KMS-11 (cell line): Measurements from ENCODE around the gene PALLD.

Experiments
- H2AFZ ChIP-seq: fragments of 200-600 bp; sonication (generic); 2 replicates; pipeline ENCODE4 v1.6.1; 2016; ENCODE audit warnings: antibody characterized with exemption, mixed run types, low read depth
- H3K27ac ChIP-seq: fragments of 200-600 bp; sonication (generic); 2 replicates; pipeline ENCODE4 v1.6.1; 2016; ENCODE audit warnings: mild to moderate bottlenecking, mixed run types
- H3K27me3 ChIP-seq: fragments of 200-600 bp; sonication (generic); 2 replicates; pipeline ENCODE4 v1.6.1; 2017; ENCODE audit warnings: mild to moderate bottlenecking, low read depth, mixed run types, moderate library complexity; ENCODE audit not compliant: insufficient read depth
- H3K36me3 ChIP-seq: fragments of 200-600 bp; sonication (generic); 2 replicates; pipeline ENCODE4 v1.6.1; 2017; ENCODE audit warnings: mild to moderate bottlenecking, mixed run types; ENCODE audit not compliant: insufficient read depth
- H3K4me1 ChIP-seq: fragments of 200-600 bp; sonication (generic); 2 replicates; pipeline ENCODE4 v1.6.1; 2016; ENCODE audit warnings: mild to moderate bottlenecking, low read depth, mixed run types; ENCODE audit not compliant: poor library complexity, severe bottlenecking
- H3K4me2 ChIP-seq: fragments of 200-600 bp; sonication (generic); 2 replicates; pipeline ENCODE4 v1.7.0; 2016; ENCODE audit warnings: mild to moderate bottlenecking, mixed run types
- H3K4me3 ChIP-seq: fragments of 200-600 bp; sonication (generic); IDR thresholded peaks from 2 replicates; pipeline ENCODE4 v1.6.1; 2017; ENCODE audit warnings: low read depth, low read length, mixed read lengths; ENCODE audit not compliant: insufficient read depth
- H3K79me2 ChIP-seq: fragments of 200-600 bp; sonication (generic); 2 replicates; pipeline ENCODE4 v1.6.1; 2016; ENCODE audit warnings: low read depth, mixed run types; ENCODE audit not compliant: insufficient read depth
- H3K9ac ChIP-seq: fragments of 200-600 bp; sonication (generic); 2 replicates; pipeline ENCODE4 v1.6.1; 2016; ENCODE audit warnings: mild to moderate bottlenecking, mixed run types
- H4K20me1 ChIP-seq: fragments of 200-600 bp; sonication (generic); 2 replicates; pipeline ENCODE4 v1.6.1; 2016; ENCODE audit warnings: mild to moderate bottlenecking, mixed run types; ENCODE audit not compliant: insufficient read depth
- TF ChIP-seq, protein P1 (sequence below): fragments of 200-600 bp; sonication (generic); conservative IDR thresholded peaks from 2 replicates; pipeline ENCODE4 v1.6.1; 2017; ENCODE audit warnings: low read depth, mild to moderate bottlenecking, antibody characterized with exemption, low read length, moderate library complexity, mixed read lengths

PALLD gene

DNA sequence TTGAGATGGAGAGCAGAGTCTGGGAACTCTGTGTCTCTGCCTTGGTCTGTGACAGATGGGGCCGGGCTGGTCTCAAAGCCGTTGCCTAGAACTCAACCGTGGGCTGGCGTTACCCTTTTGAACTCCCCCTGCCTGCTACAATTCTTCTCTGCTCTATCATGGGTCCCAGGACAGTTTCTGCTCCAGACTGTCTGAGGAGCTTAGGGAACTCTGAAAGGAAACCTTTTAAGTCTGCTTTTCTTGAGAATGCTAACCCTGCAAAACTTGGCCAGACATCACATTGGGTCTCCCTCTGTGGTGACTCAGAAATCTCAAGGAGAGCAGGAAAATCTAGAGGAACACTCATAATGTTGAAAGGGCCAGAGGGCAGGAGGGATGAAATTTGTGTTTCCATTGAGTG, 272.6 kb downstream of the PALLD start:
- Histone ChIP-seq H4K20me1 (no peaks in the 10 kb centered on the region), H3K9ac (no peak overlapping the region), H3K4me2 (no peak overlapping the region), H3K27ac (no peak overlapping the region), H3K4me3 (no peak overlapping the region), H3K4me1 (no peaks in the 10 kb centered on the region), H2AFZ (no peak overlapping the region), H3K27me3 (no peaks in the 10 kb centered on the region), H3K79me2 (no peaks in the 10 kb centered on the region), H3K36me3 (no peaks in the 10 kb centered on the region)
- TF ChIP-seq, protein P1, sequence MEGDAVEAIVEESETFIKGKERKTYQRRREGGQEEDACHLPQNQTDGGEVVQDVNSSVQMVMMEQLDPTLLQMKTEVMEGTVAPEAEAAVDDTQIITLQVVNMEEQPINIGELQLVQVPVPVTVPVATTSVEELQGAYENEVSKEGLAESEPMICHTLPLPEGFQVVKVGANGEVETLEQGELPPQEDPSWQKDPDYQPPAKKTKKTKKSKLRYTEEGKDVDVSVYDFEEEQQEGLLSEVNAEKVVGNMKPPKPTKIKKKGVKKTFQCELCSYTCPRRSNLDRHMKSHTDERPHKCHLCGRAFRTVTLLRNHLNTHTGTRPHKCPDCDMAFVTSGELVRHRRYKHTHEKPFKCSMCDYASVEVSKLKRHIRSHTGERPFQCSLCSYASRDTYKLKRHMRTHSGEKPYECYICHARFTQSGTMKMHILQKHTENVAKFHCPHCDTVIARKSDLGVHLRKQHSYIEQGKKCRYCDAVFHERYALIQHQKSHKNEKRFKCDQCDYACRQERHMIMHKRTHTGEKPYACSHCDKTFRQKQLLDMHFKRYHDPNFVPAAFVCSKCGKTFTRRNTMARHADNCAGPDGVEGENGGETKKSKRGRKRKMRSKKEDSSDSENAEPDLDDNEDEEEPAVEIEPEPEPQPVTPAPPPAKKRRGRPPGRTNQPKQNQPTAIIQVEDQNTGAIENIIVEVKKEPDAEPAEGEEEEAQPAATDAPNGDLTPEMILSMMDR, result no peak

DNA sequence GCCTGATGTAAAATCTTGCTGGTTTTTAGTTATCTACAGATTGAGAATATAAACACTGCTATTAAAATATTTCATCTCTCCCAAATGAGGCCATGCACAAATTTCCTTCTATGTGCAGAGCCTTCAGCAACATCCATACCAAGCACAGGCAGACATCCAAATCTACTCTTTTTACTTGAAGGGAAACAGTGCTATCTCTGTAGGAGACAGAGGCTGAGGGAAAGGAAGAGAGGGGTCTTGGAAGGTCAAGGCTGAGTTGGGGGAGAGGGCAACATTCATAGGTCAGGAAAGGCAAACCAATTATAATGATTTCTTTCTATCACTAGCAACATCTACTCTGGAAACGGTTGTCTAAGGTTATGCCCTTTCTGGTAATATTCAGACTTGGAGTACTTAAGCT, 273.0 kb downstream of the PALLD start:
- Histone ChIP-seq H2AFZ (no peak overlapping the region), H3K4me3 (no peak overlapping the region), H3K9ac (no peak overlapping the region), H3K4me2 (no peak overlapping the region), H3K27me3 (no peaks in the 10 kb centered on the region), H3K27ac (no peak overlapping the region), H4K20me1 (no peaks in the 10 kb centered on the region), H3K79me2 (no peaks in the 10 kb centered on the region), H3K36me3 (no peaks in the 10 kb centered on the region), H3K4me1 (no peaks in the 10 kb centered on the region)
- TF ChIP-seq, protein P1, result no peak

DNA sequence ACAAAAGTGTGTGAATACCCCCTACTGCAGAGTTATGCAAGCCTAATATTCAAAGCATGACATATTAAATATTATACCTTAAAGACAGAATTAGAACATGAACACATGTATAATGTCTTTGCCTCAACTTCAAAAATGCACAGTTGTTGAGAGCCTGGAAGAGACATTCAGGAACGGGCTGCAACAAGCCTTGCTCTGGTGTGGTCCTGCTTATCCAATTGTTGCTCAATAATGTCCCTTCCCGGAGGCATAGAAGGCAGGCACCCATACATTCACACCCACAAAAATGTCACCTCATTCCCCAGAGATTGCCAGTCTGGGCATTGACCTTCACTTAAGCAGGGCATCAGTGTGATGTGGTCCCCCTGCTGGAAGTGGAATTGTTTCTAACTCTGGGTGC, 274.4 kb downstream of the PALLD start:
- H3K27me3 ChIP-seq, result no peaks in the 10 kb centered on the region
- H3K27ac ChIP-seq, result no peak overlapping the region
- TF ChIP-seq, protein P1, result no peak
- H3K4me3 ChIP-seq, result no peak overlapping the region
- H2AFZ ChIP-seq, result no peak overlapping the region
- H3K4me2 ChIP-seq, result no peak overlapping the region
- H3K4me1 ChIP-seq, result no peaks in the 10 kb centered on the region
- no peaks in the 10 kb centered on the region for H3K79me2 ChIP-seq
- no peak overlapping the region for H3K9ac ChIP-seq
- H4K20me1 ChIP-seq, result no peaks in the 10 kb centered on the region
- H3K36me3 ChIP-seq, result no peaks in the 10 kb centered on the region

DNA sequence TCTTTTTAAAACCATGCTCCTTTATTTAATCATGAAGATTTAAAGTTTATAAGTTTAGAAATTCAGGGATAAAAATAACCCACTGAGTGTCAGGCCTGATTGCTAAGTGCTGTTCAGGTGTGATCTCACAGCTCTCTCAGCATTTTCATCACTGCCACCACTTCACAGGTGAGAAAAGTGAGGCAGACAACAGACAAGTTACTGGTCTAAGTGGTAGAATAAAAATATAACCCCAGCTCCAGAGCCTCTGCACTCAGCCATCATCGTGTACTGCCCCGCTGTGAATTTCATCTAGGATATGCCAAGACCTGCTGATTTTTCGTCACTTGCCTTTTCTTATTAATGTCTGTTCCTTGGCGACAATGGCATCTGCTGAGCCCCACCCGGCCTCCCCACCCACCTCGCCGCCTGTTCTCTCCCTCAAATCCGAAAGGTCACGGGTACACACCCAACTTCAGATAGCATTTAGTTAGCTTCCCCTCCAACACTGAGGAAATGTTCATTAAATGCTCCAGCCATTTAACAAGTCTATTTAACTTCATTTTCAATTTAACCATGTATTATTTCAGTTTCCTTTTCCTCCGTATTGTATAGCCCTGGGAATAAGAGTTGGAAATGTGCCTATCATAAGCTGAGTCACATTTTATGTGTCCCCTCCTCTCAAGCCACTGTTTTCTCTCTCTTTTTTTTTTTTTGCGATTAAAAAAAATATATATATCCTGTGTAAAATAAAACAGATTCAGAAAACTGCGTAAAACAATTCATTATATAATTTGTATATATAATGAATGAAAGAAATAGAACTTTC, 276.7 kb downstream of the PALLD start:
- no peak overlapping the region for H3K9ac ChIP-seq
- TF ChIP-seq, protein P1, result no peak
- no peaks in the 10 kb centered on the region for H3K79me2 ChIP-seq
- H3K36me3 ChIP-seq, result no peaks in the 10 kb centered on the region
- no peak overlapping the region for H2AFZ ChIP-seq
- H3K4me3 ChIP-seq, result no peak overlapping the region
- H4K20me1 ChIP-seq, result no peaks in the 10 kb centered on the region
- no peaks in the 10 kb centered on the region for H3K27me3 ChIP-seq
- no peaks in the 10 kb centered on the region for H3K4me1 ChIP-seq
- H3K4me2 ChIP-seq, result no peak overlapping the region
- no peak overlapping the region for H3K27ac ChIP-seq
